GM23338 (cell line): ENCODE results near the gene RIMS1.

Experiments
- CREB1 ChIP-seq: fragments of 250-450 bp; sonication (Bioruptor Pico); IDR thresholded peaks from 2 replicates; pipeline ENCODE4 v1.5.0; 2020; ENCODE audit warnings: low read depth, mild to moderate bottlenecking, moderate library complexity
- CTCF ChIP-seq, 2 experiments: fragments of 200-600 bp in 1 of 2; sonication (generic) in 1 of 2; conservative IDR thresholded peaks; 2 replicates each; pipeline versions ENCODE4 v1.5.1 to v1.6.1; 2016 to 2017; ENCODE audit warnings: antibody characterized with exemption in 2 of 2, low read depth in 2 of 2, mild to moderate bottlenecking in 2 of 2, moderate library complexity in 1 of 2
- ETS1 ChIP-seq: IDR thresholded peaks from 2 replicates; pipeline ENCODE4 v1.6.1; 2016; ENCODE audit warnings: antibody characterized with exemption
- EZH2 ChIP-seq: fragments of 200-600 bp; sonication (generic); IDR thresholded peaks from one replicate; pipeline ENCODE4 v1.8.0; 2017; ENCODE audit warnings: antibody characterized with exemption, mild to moderate bottlenecking, low read depth; ENCODE audit not compliant: unreplicated experiment
- EZH2phosphoT487 ChIP-seq: fragments of 200-600 bp; sonication (generic); IDR thresholded peaks from one replicate; pipeline ENCODE4 v1.8.1; 2018; ENCODE audit warnings: antibody characterized with exemption; ENCODE audit not compliant: unreplicated experiment
- JUNB ChIP-seq: IDR thresholded peaks from one replicate; pipeline ENCODE4 v1.6.1; 2016; ENCODE audit warnings: antibody characterized with exemption; ENCODE audit not compliant: unreplicated experiment
- NANOG ChIP-seq: IDR thresholded peaks from 2 replicates; pipeline ENCODE4 v1.6.1; 2016; ENCODE audit warnings: antibody characterized with exemption, borderline replicate concordance
- POLR2AphosphoS5 ChIP-seq: IDR thresholded peaks from 2 replicates; pipeline ENCODE4 v1.6.1; 2016; ENCODE audit warnings: antibody characterized with exemption, low read depth
- REST ChIP-seq: IDR thresholded peaks from one replicate; pipeline ENCODE4 v1.6.1; 2018; ENCODE audit warnings: antibody characterized with exemption; ENCODE audit not compliant: unreplicated experiment
- STAT1 ChIP-seq: IDR thresholded peaks from one replicate; pipeline ENCODE4 v1.6.1; 2016; ENCODE audit warnings: antibody characterized with exemption; ENCODE audit not compliant: unreplicated experiment
- ZNF462 ChIP-seq: fragments of 250-450 bp; sonication (Bioruptor Pico); IDR thresholded peaks from 2 replicates; pipeline ENCODE4 v1.5.0; 2020; ENCODE audit warnings: mild to moderate bottlenecking, moderate library complexity

GRCh38 chr6:72035486-72035885, 149.1 kb downstream of the RIMS1 start:
- no peak for TF ChIP-seq EZH2
- no peak for TF ChIP-seq CTCF (conservative IDR thresholded peaks at IDR 0.05; ENCODE audit: low read depth in 2 of 2)
- no peak for TF ChIP-seq POLR2AphosphoS5
- TF ChIP-seq CREB1 = no peak
- TF ChIP-seq EZH2phosphoT487 = no peak
- TF ChIP-seq ETS1 = no peak
- no peak for TF ChIP-seq REST
- no peak for TF ChIP-seq NANOG
- no peak for TF ChIP-seq ZNF462 (CRISPR knock-in tag)
- TF ChIP-seq JUNB = no peak
- no peak for TF ChIP-seq STAT1
